IMR-90 (cell line): ENCODE results near the gene PRRX1. TPM values are rescaled to one million over a fixed set of nuclear protein-coding genes. Genes with fewer than 3 reads are reported as not detected.

ENCODE experiments used
- ATAC-seq: fragments of 200-7000 bp; cut with Tn5 transposase; 2 replicates; pipeline ENCODE4 v1.9.1; 2020; ENCODE audit warnings: low read depth, mild to moderate bottlenecking, moderate library complexity
- BruUV-seq: library from RNA; stranded (reverse); fragments of 400-500 nt; replicated peaks from 2 replicates; lab custom pipeline; 2021; lab: Mats Ljungman, UMichigan
- CTCF ChIA-PET: fragments of 300-600 bp; formaldehyde crosslinking; extraction: SDS; loops from one replicate; lab custom pipeline; 2021; ENCODE audit warnings: antibody characterized with exemption; lab: Yijun Ruan, JAX
- POLR2A ChIA-PET: fragments of 300-600 bp; sonication (Branson Sonifier 250); formaldehyde crosslinking; loops from one replicate; lab custom pipeline; 2022; ENCODE audit warnings: antibody characterized with exemption; ENCODE audit not compliant: unreplicated experiment; lab: Charles Lee
- DNase-seq: peaks from one replicate; pipeline ENCODE4 v3.0.0; 2013
- H2AFZ ChIP-seq: replicated peaks from 2 replicates; pipeline ENCODE3; 2013; ENCODE audit warnings: low read length, mild to moderate bottlenecking; ENCODE audit not compliant: poor library complexity
- H2AK5ac ChIP-seq: 2 replicates; pipeline ENCODE4 v1.6.1; 2013; ENCODE audit warnings: low read depth, low read length, inconsistent platforms
- H2AK9ac ChIP-seq: replicated peaks from 2 replicates; pipeline ENCODE3; 2013; ENCODE audit warnings: mild to moderate bottlenecking, low read depth, low read length, moderate library complexity; ENCODE audit not compliant: poor library complexity
- H2BK120ac ChIP-seq: 2 replicates; pipeline ENCODE4 v1.6.1; 2013; ENCODE audit warnings: low read depth, low read length, inconsistent platforms
- H2BK15ac ChIP-seq: 3 replicates; pipeline ENCODE4 v1.6.1; 2013; ENCODE audit warnings: low read depth, low read length, inconsistent platforms
- H2BK20ac ChIP-seq: 2 replicates; pipeline ENCODE4 v1.6.1; 2013; ENCODE audit warnings: low read depth, mild to moderate bottlenecking, inconsistent platforms, low read length, moderate library complexity
- H2BK5ac ChIP-seq: 2 replicates; pipeline ENCODE4 v1.6.1; 2013; ENCODE audit warnings: mild to moderate bottlenecking, low read depth, low read length, inconsistent platforms; ENCODE audit not compliant: poor library complexity, severe bottlenecking
- H3K14ac ChIP-seq: replicated peaks from 2 replicates; pipeline ENCODE4 v1.6.1; 2013; ENCODE audit warnings: low read depth, low read length, inconsistent platforms
- H3K18ac ChIP-seq: 2 replicates; pipeline ENCODE4 v1.6.1; 2013; ENCODE audit warnings: low read depth, low read length, control low read depth
- H3K23ac ChIP-seq: 2 replicates; pipeline ENCODE4 v1.6.1; 2013; ENCODE audit warnings: low read depth, low read length, inconsistent platforms
- H3K27ac ChIP-seq: 2 replicates; pipeline ENCODE4 v1.5.1; 2013; ENCODE audit warnings: mild to moderate bottlenecking, control low read depth, low read length; ENCODE audit not compliant: insufficient read depth
- H3K27me3 ChIP-seq: 2 replicates; pipeline ENCODE4 v1.6.1; 2013; ENCODE audit warnings: low read length; ENCODE audit not compliant: control insufficient read depth, insufficient read depth
- H3K36me3 ChIP-seq: 2 replicates; pipeline ENCODE4 v1.6.1; 2013; ENCODE audit warnings: low read length, mixed read lengths; ENCODE audit not compliant: control insufficient read depth, insufficient read depth
- H3K4ac ChIP-seq: 2 replicates; pipeline ENCODE4 v1.6.1; 2013; ENCODE audit warnings: low read depth, low read length, inconsistent platforms
- H3K4me1 ChIP-seq: 2 replicates; pipeline ENCODE4 v1.6.1; 2013; ENCODE audit warnings: low read length, mixed read lengths; ENCODE audit not compliant: control insufficient read depth, insufficient read depth
- H3K4me2 ChIP-seq: 2 replicates; pipeline ENCODE4 v1.6.1; 2013; ENCODE audit warnings: low read depth, mild to moderate bottlenecking, control low read depth, low read length, moderate library complexity
- H3K4me3 ChIP-seq: 2 replicates; pipeline ENCODE4 v1.5.1; 2013; ENCODE audit warnings: low read depth, mild to moderate bottlenecking, control low read depth, low read length, moderate library complexity; ENCODE audit not compliant: insufficient read depth
- H3K56ac ChIP-seq: 2 replicates; pipeline ENCODE4 v1.6.1; 2013; ENCODE audit warnings: low read length, inconsistent platforms; ENCODE audit not compliant: insufficient read depth; ENCODE audit errors: extremely low read depth
- H3K79me1 ChIP-seq, 2 experiments: 2 replicates each; pipeline ENCODE4 v1.6.1; 2013; ENCODE audit warnings: low read length in 2 of 2, inconsistent platforms in 1 of 2, low read depth in 1 of 2
- H3K9ac ChIP-seq: 2 replicates; pipeline ENCODE4 v1.6.1; 2013; ENCODE audit warnings: low read depth, low read length, control low read depth
- H3K9me1 ChIP-seq: 2 replicates; pipeline ENCODE4 v1.6.1; 2013; ENCODE audit warnings: low read length, inconsistent platforms; ENCODE audit not compliant: insufficient read depth
- H3K9me3 ChIP-seq: 2 replicates; pipeline ENCODE4 v1.6.1; 2013; ENCODE audit warnings: low read length; ENCODE audit not compliant: control insufficient read depth, insufficient read depth
- H4K20me1 ChIP-seq: 2 replicates; pipeline ENCODE4 v1.6.1; 2013; ENCODE audit warnings: low read length, inconsistent platforms; ENCODE audit not compliant: insufficient read depth
- H4K5ac ChIP-seq: 2 replicates; pipeline ENCODE4 v1.6.1; 2013; ENCODE audit warnings: mild to moderate bottlenecking, low read depth, low read length, control low read depth
- H4K8ac ChIP-seq, 2 experiments: 2 replicates each; pipeline ENCODE4 v1.6.1; 2013; ENCODE audit warnings: low read depth in 2 of 2, low read length in 2 of 2, control low read depth in 1 of 2, inconsistent platforms in 1 of 2
- H4K91ac ChIP-seq: 2 replicates; pipeline ENCODE4 v1.6.1; 2013; ENCODE audit warnings: low read depth, low read length, inconsistent platforms; ENCODE audit not compliant: insufficient read depth
- FOS ChIP-seq: fragments of 150-350 bp; IDR thresholded peaks from 2 replicates; pipeline ENCODE4 v1.6.1; 2016; ENCODE audit warnings: low read depth, low read length
- MAFK ChIP-seq: IDR thresholded peaks from 2 replicates; pipeline ENCODE4 v1.6.1; 2012; ENCODE audit warnings: low read depth, low read length, improper control_type of control experiment
- NFE2L2 ChIP-seq: fragments of 150-350 bp; IDR thresholded peaks from 2 replicates; pipeline ENCODE4 v1.6.1; 2016; ENCODE audit warnings: low read depth, mild to moderate bottlenecking, low read length
- RCOR1 ChIP-seq: IDR thresholded peaks from 2 replicates; pipeline ENCODE4 v1.6.1; 2012; ENCODE audit warnings: mild to moderate bottlenecking, low read length, improper control_type of control experiment; ENCODE audit not compliant: insufficient replicate concordance
- RFX5 ChIP-seq: IDR thresholded peaks from 2 replicates; pipeline ENCODE4 v1.8.0; 2012; ENCODE audit warnings: low read depth, mild to moderate bottlenecking, low read length, moderate library complexity
- SMC3 ChIP-seq: fragments of 150-350 bp; IDR thresholded peaks from 2 replicates; pipeline ENCODE4 v1.6.1; 2016; ENCODE audit warnings: low read depth, mild to moderate bottlenecking, antibody characterized with exemption, low read length, moderate library complexity
- WGBS, 2 experiments: methylation state at CpG; one replicate each; pipeline versions ENCODE4 v1.1.5 to v1.1.7; 2013; ENCODE audit warnings: missing lambda C conversion rate in 2 of 2; ENCODE audit not compliant: insufficient read length in 1 of 2; ENCODE audit errors: extremely low coverage in 2 of 2; 5-methylcytosine and 5-hydroxymethylcytosine counted together
- dilution Hi-C: fragments of 300-500 bp; cut with HindIII; formaldehyde crosslinking; loops from one replicate; pipeline ENCODE4 v1.14.3; 2018; ENCODE audit warnings: low sequenced_read_pairs; ENCODE audit not compliant: unreplicated experiment
- in situ Hi-C: fragments of 300-500 bp; cut with MboI; formaldehyde crosslinking; loops from 3 replicates; pipeline ENCODE4 v1.14.3; 2019; ENCODE audit warnings: low sequenced_read_pairs, inconsistent platforms, mixed read lengths
- intact Hi-C: fragments of 100-400 bp; cut with micrococcal nuclease; formaldehyde crosslinking; loops from 2 replicates; pipeline ENCODE4 v1.10.0; 2022
- polyA plus RNA-seq, 3 experiments: library from polyadenylated mRNA; depleted of rRNA; stranded (reverse); fragments of >200 nt; gene quantifications; 2 replicates each; pipeline ENCODE4 v1.2.3, GENCODE V29; 2012; ENCODE audit warnings: low replicate concordance in 1 of 3
- total RNA-seq: library from RNA; depleted of rRNA; stranded (reverse); fragments of >200 nt; gene quantifications from 2 replicates; pipeline ENCODE4 v1.2.3, GENCODE V29; 2012
- TF ChIP-seq, protein P1 (sequence below): conservative IDR thresholded peaks from 2 replicates; pipeline ENCODE4 v1.5.1; 2012; ENCODE audit warnings: mild to moderate bottlenecking, low read depth, low read length, improper control_type of control experiment

Gene PRRX1
- total and polyA plus RNA-seq, 2 of the 4 experiments (the other 2 are of a cell fraction) = 50.0 to 65.4 TPM

DNA sequence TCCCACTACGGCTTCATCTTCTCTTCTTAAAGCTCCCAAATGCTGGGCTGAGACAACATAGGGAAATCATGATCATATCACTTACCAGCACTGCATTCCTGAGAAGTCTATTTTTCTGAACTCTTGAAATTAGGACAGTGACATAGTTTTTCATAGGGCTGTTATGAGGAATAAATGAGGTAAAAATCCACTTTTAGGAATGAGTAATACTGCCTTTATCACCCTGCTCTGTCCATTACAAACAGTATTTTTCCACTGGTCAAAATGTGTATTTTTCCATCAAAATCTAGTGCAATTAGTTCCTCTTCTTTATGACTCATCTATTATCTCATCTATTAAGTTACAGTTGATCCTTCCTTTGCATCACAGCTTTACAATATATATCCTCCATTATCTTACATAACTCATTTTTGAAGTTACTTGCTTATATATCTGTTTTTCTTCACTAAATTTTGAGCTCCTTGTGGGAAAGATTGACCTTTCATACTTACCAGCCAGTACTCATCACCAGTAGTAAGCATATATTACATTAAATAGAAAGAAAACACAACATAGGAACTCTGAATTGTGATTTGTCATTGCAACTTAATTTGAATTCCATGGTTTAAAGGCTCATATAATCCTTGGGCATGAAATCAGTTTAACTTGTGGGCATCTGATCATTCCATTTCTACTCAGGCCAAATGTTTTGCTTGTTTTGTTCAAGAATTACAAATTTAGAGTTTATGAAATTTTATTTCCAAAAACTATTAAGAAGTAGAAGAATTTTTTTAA lies 37.1 kb downstream of the PRRX1 start (continued):
- TF ChIP-seq RFX5 (no peak), RCOR1 (no peak)

DNA sequence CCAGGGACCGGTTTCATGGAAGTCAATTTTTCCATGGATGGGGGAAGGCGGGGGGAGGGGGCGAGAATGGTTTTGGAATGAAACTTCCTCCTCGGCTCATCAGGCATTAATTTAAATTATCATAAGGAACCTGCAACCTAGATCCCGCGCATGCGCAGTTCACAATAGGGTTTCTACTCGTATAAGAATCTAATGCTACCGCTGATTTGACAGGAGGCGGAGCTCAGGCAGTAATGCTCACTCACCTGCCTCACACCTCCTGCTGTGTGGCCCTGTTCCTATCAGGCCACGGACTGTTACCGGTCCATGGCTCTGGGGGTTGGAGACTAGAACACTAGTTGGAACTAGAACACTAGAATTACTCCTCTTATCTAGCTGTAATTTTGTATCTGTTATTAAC lies 38.0 kb downstream of the PRRX1 start:
- Histone ChIP-seq H2AK9ac (no peak overlapping the region), H3K4ac (no peak overlapping the region), H2AK5ac (peak overlapping the region; percentile 54; the same call in 1 of the 2 replicates), H3K27me3 (no peaks in the 10 kb centered on the region), H3K36me3 (peaks cover 2% of the 10 kb centered on the region; the same call in 1 of the 2 replicates), H3K4me1 (peaks cover 14% of the 10 kb centered on the region), H3K9ac (no peak overlapping the region), H3K23ac (no peak overlapping the region), H4K91ac (no peak overlapping the region), H3K27ac (no peak overlapping the region), H3K56ac (no peak overlapping the region), H3K9me3 (no peaks in the 10 kb centered on the region), H3K14ac (no peak overlapping the region), H2BK120ac (no peak overlapping the region), H2BK15ac (no peak overlapping the region), H3K79me1 (peaks cover 30 to 49% of the 10 kb centered on the region in 2 experiments), H3K18ac (no peak overlapping the region), H2BK5ac (no peak overlapping the region), H2BK20ac (no peak overlapping the region), H4K5ac (no peak overlapping the region), H3K9me1 (peaks cover 10% of the 10 kb centered on the region), H2AFZ (no peak overlapping the region), H3K4me2 (no peak overlapping the region), H3K4me3 (no peak overlapping the region), H4K8ac (no peak overlapping the region), H4K20me1 (no peaks in the 10 kb centered on the region)
- no peak for DNase-seq
- intact Hi-C loops (no loop called here), dilution Hi-C loops (no loop called here), in situ Hi-C loops (loop anchor here (25.0 kb wide), 1 partner anchor 1590 kb away; the partner anchor contains the start of gene ATP1B1)
- no peak for TF ChIP-seq RFX5
- TF ChIP-seq FOS = no peak
- no peak for TF ChIP-seq NFE2L2
- TF ChIP-seq SMC3 = no peak
- no peak for TF ChIP-seq MAFK
- TF ChIP-seq, protein P1, sequence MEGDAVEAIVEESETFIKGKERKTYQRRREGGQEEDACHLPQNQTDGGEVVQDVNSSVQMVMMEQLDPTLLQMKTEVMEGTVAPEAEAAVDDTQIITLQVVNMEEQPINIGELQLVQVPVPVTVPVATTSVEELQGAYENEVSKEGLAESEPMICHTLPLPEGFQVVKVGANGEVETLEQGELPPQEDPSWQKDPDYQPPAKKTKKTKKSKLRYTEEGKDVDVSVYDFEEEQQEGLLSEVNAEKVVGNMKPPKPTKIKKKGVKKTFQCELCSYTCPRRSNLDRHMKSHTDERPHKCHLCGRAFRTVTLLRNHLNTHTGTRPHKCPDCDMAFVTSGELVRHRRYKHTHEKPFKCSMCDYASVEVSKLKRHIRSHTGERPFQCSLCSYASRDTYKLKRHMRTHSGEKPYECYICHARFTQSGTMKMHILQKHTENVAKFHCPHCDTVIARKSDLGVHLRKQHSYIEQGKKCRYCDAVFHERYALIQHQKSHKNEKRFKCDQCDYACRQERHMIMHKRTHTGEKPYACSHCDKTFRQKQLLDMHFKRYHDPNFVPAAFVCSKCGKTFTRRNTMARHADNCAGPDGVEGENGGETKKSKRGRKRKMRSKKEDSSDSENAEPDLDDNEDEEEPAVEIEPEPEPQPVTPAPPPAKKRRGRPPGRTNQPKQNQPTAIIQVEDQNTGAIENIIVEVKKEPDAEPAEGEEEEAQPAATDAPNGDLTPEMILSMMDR = no peak
- no peak for ATAC-seq
- ChIA-PET CTCF (no interaction called here), POLR2A (no interaction called here)
- no TSS peak for BruUV-seq
- WGBS, 2 experiments = no CpG with 5 or more reads among the region's 12 CpGs
